T1000 (cell line): ENCODE measurements around the gene RCAN3.
A peak's percentile ranks its signal among the peaks of the same experiment; 100 is the strongest.
"Not testable (repeated sequence)": the region's sequence is repeated elsewhere in the genome, so short reads cannot be mapped to it uniquely, and the experiment has no call there.

Source experiments
- DNase-seq: peaks from one replicate; lab custom pipeline; 2025; ENCODE audit warnings: mixed read lengths; lab: John Stamatoyannopoulos, UW

The RCAN3 gene

DNA sequence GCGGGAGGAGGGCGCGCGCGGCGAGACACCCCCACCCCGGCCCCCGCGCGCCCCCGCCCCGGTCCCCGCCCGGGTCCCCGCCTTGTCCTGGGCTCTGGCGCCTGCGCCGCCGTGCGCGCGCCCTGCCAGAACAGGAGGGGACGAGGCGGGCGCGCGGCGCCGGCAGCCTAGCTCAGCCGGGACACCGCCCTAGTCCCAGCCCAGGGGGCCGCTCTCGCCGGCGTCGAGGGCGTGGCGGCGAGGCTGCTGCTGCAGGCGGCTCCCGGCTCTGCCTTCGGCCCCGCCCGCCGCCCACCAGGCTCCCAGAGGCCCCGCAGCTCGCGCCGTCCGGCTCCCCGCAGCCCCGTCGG is at the start of gene RCAN3:
Gene RCAN3 (plus strand): TSS at position 128 of the 350 bp plus-strand sequence. CDS start 11,537 bp downstream, outside the sequence.
- peak; percentile 54 for DNase-seq

GRCh38 chr1:24452922-24453485 is 49.6 kb upstream of the RCAN3 start:
- DNase-seq = no peak

DNA sequence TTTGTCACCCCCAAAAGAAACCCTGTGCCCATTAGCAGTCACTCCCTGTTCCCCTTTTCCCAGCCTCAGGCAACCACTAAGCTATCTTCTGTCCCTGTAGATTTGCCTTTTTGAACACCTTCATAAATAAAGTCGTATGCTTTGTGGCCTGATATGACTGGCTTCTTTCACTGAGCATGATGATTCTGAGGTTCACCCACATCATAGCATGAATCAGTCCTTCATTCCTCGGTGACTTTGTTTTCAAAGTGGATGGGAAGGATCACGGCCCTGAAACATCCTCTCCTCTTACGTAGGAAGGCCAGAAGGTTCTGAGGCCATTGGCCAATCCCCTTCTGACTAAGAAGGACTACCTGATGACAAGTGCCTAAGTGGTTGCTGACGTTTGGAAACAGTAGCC is 48.0 kb upstream of the RCAN3 start:
- DNase-seq = no peak

GRCh38 chr1:24455272-24455671 is 47.4 kb upstream of the RCAN3 start:
- no peak for DNase-seq

- no peak for DNase-seq
Measured at GRCh38 chr1:24457866-24458265, 44.8 kb upstream of the RCAN3 start.

GRCh38 chr1:24459551-24460266 is 42.9 kb upstream of the RCAN3 start:
- DNase-seq = no peak

DNA sequence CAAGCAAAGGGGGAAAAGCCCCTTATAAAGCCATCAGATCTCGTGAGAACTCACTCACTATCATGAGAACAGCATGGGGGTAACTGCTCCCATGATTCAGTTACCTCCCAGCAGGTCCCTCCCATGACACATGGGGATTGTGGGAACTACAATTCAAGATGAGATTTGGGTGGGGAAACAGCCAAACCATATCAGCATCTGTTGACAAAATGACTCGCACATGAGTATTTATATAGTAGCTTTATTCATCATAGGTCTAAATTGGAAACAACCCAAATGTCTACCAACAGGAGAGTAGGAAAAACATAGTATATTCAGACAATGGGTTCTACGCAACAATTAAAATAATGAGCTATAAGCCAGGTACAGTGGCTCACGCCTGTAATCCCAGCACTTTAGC is 40.5 kb upstream of the RCAN3 start:
- DNase-seq = not testable (repeated sequence)

DNA sequence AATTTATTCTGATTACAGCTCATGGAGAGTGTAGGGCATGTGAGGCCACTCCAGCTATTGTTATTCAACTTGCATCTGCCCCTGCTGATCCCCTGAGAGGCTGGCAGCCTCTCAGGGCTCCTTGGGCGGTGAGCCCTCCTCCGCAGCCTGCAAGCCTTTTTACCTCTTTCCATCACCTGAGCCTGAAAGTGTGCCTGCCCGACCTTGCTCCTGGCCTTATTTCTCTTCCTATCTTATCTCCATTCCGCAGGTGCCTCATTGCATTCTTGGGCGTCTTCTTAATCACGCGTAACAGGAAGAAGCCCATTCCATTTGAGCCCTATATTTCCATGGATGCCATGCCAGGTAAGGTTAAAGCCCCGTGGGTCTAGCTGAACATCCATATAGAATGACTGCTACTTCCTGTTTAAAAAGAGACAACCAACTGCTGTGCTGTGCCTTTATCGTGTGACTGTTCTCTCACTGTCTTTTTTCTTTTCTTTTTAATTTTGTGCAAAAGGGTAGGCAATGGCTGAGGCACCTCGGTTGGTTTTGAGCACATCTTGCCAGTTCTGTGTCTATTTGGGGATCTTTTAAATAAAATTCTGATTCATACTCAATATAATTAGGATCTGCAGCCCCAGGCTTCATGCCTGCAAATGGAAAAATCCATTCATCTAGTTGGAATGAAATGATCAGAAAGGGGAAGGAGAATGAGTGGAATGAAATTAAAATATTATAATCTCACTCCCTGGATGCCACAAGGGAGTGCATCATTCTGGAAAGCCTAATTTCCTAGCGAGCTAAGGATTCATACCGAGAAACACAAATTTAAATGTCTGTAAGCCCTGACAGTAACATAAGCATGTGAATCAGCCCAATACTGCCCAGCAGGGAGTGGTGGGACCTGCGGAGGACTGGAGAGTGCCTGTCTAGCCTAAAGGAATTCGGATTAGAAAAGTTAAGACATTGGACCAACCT is 38.6 kb upstream of the RCAN3 start:
- no peak for DNase-seq

DNA sequence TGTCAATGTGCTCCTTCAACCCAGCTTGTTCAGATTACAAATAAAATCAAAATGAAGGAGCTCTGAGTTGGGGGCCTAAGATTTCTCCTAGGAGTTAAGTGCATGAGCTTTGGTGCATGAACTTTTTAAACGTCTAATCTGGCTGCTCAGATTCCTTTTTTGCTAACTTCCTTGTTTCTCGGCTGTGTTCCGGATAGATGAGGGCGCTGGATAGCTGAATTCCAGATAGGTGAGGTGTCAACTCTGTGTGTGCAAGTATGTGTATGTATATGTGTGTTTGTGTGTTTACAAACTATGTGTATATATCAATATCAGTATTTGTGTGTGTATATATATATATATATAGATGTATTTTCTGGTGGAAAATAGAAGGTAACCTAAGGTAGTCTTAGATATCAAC is 37.5 kb upstream of the RCAN3 start:
- DNase-seq = no peak

- no peak for DNase-seq
Measured at GRCh38 chr1:24465638-24466037, 37.0 kb upstream of the RCAN3 start.

GRCh38 chr1:24468685-24469316 is 33.8 kb upstream of the RCAN3 start:
- DNase-seq = no peak

DNA sequence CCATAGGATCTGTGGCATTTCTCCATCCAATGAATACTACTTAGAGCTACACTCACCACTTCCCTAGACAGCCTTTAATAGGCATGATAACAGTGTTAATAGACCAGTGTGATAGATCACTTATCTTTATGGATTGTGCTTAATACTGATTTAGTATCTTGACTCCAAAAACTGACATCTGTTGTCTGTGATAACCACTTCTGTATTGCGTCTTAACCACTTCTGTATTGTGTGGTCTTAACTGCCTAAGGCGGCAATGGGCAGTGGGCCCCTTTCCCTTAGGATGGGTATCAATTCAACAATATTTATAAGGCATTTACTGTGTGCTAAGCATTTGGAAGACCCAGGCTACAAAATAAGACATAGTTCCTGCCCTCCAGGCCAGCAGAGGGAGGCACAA is 32.0 kb upstream of the RCAN3 start:
- no peak for DNase-seq

DNA sequence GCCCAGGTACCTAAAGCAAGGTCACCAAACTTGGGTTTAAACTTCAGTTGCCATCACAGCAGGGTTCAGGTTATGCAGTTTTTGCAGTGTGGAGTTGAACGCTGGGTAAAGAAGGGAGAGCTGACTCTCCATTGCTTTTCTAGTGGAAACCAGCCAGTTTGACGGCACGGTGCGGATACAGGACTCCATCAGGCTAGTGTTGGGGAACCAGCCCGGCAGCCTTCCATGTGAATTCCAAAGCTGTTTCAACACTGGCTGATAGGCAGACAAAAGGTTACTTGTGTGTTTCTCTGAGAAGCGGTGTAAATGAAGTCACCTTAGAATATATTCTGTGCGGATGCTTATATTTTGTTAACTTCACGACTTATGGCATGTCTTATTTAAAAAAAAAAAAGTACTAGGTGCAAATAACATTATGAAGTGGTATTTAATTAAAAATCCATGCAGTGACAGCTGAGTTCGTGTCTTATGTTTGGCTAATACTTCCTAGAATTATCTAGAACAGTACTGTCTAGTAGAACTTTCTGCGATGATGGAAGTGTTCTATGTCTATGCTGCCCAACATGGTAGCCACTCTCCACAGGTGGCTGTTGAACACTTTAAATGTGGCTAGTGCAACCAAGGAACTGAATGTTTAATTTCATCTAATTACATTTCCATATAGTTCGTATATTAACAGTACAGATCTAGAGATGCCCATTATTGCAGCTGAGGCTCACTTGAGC is 29.9 kb upstream of the RCAN3 start:
- no peak for DNase-seq

DNA sequence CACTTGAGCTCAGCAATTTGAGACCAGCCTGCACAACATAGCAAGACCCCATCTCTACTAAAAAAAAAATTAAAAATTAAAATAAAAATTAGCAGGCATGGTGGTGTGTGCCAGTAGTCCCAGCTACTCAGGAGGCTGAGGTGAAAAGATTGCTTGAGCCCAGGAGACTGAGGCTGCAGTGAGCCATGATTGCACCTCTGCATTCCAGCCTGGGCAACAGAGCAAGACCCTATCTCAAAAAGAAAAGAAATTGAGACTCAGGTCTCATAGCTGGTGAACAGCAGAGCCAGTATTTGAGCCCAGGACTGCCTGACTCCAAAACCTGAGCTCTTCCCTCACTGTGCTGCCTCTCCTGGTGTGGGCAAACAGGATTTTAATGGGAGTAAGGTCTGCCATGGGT is 28.4 kb upstream of the RCAN3 start:
- DNase-seq = no peak

GRCh38 chr1:24475700-24476099 is 26.9 kb upstream of the RCAN3 start:
- no peak for DNase-seq

- no peak for DNase-seq
Measured at GRCh38 chr1:24476571-24476970, 26.1 kb upstream of the RCAN3 start.

DNA sequence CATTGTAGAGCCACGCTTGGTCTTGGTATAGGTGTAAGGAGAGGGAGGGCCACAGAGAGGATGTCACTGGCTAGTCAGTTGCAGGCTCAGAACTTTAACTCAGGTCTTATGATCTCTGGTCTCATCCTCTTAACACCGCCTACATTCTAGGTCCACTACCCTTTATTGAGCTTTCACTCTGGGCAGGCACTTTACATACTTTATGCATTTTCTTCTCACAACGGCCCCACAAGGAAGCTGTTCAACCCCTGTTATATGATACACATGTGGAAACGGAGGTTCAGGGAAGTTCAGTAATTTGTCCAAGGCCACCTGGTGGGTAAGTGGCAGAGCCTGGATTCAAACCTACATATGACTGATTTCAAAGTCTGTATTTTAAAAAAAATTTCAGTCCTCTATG is 25.3 kb upstream of the RCAN3 start:
- no peak for DNase-seq

DNA sequence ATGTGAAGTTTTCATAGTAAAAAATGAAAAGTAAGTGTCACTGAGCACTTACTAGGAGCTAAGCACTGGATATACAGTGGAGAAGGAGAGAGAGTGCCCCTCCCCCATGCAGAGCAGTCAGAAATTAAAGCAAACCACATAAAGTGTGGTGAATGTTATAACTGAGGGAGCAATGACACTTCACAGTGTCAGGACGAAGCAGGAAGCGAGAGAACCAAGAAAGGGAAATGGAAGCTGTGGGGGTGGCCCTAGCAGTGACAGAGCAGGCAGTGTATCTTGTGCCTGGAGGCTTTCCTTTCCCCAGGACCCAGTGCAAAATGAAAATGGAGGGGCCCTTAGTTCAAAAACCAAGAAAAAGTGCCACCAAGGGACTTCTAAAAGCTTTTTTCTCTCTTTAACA is 21.5 kb upstream of the RCAN3 start:
- DNase-seq = no peak

- DNase-seq = no peak
Measured at GRCh38 chr1:24481843-24482610, 20.6 kb upstream of the RCAN3 start.

DNA sequence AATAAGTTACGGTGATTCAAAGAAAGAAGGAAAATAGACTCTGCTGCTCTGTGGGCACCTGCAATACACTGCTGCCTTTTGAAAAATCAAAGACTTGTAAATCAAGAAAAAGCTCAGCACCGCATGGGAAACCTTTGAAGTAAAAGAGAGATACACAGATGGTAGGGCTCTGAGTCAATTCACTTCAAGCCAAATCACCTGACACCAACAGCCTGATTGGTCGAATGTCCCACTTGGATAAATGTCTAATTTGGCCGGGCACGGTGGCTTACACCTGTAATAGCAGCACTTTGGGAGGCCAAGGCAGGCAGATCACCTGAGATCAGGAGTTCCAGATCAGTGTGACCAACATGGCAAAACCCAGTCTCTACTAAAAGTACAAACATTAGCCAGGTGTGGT is 19.2 kb upstream of the RCAN3 start:
- no peak for DNase-seq

DNA sequence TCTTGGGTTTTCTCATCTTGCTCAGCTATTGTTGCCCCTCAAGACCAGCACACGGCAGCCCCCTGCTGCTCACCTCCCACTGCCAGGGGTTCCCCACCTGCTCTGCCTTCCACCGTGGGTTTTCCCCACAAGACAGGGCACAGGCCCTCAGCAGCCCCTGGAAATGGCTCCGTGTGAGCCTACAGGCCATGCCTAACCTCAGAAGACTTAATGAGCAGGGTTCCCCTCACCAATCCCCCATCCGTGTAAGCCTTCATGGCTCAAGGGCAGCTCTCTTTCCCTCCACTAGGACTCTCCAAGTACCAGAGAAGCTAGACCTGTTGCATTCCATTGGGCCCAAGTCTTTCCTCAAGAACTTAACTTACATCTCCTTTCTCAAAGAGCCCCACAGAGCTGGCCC is 18.4 kb upstream of the RCAN3 start:
- DNase-seq = no peak
